Kidney (tissue), 14 donors: Measurements from ENCODE around the gene GFOD1. TPM values are rescaled to one million over a fixed set of nuclear protein-coding genes. Genes with fewer than 3 reads are reported as not detected.

Experiments
- DNase-seq, 5 donors: peaks; one replicate each; pipeline ENCODE4 v3.0.0-alpha.2; 2013 to 2020
- FAIRE-seq: peaks from 2 replicates; lab custom pipeline; 2012; peaks lifted over from hg19 to GRCh38; lab: Jason Lieb, UNC
- H3K27ac ChIP-seq, 2 donors: one replicate each; pipeline ENCODE4 v1.7.0; 2013; ENCODE audit warnings: low read depth in 2 of 2, low read length in 2 of 2, inconsistent platforms in 1 of 2
- H3K27me3 ChIP-seq: one replicate; pipeline ENCODE4 v1.7.1; 2013; ENCODE audit warnings: low read length, inconsistent platforms; ENCODE audit not compliant: control insufficient read depth, insufficient read depth
- H3K36me3 ChIP-seq, 3 donors: one replicate each; pipeline versions ENCODE4 v1.7.0 to v1.7.1; 2013; ENCODE audit warnings: low read length in 3 of 3, control low read depth in 1 of 3, inconsistent platforms in 1 of 3; ENCODE audit not compliant: insufficient read depth in 3 of 3, control insufficient read depth in 2 of 3
- H3K4me1 ChIP-seq, 3 donors: one replicate each; pipeline versions ENCODE4 v1.7.0 to v1.7.1; 2013; ENCODE audit warnings: low read length in 3 of 3, inconsistent platforms in 1 of 3, low read depth in 1 of 3; ENCODE audit not compliant: control insufficient read depth in 2 of 3, insufficient read depth in 2 of 3
- H3K4me3 ChIP-seq, 3 donors: one replicate each; pipeline versions ENCODE4 v1.7.0 to v1.8.1; 2013; ENCODE audit warnings: low read length in 3 of 3, control low read depth in 1 of 3, inconsistent platforms in 1 of 3
- H3K9ac ChIP-seq, 3 donors: one replicate each; pipeline versions ENCODE4 v1.7.0 to v1.7.1; 2013; ENCODE audit warnings: low read length in 3 of 3, control low read depth in 1 of 3, inconsistent platforms in 1 of 3
- H3K9me3 ChIP-seq, 3 donors: one replicate each; pipeline versions ENCODE4 v1.7.0 to v1.7.1; 2013; ENCODE audit warnings: low read length in 3 of 3, control low read depth in 1 of 3, inconsistent platforms in 1 of 3; ENCODE audit not compliant: control insufficient read depth in 2 of 3, insufficient read depth in 1 of 3
- intact Hi-C: fragments of 100-400 bp; cut with DNase I; formaldehyde crosslinking; loops from one replicate; pipeline ENCODE4 v1.11.1; 2022
- polyA plus RNA-seq: library from polyadenylated mRNA; stranded (reverse); fragments of 350-450 nt; fragmentation: Illumina TruSeq; extraction: RNeasy Lipid Tissue Mini Kit (QIAGEN cat#74804); gene quantifications from one replicate; pipeline ENCODE4 v1.2.3, GENCODE V29; 2014; ENCODE audit warnings: low read depth, low replicate concordance; ENCODE audit not compliant: insufficient read depth
- total RNA-seq: library from RNA; stranded (reverse); fragmentation: NEBNext Ultra II Directional; extraction: Animal tissue kit (Norgen Biotek cat#: 25700); gene quantifications from one replicate; pipeline ENCODE4 v1.2.1, GENCODE V29; 2021
- TF ChIP-seq, protein P1 (sequence below): IDR thresholded peaks from 3 replicates; pipeline ENCODE4 v1.5.1; 2012; ENCODE audit warnings: mild to moderate bottlenecking, moderate library complexity, borderline replicate concordance; ENCODE audit not compliant: insufficient read depth; ENCODE audit errors: extremely low read depth
- donor health status: control.
- donor health status: control.
- donor health status: control.
- donor health status: control.
- donor health status: control.
- donor health status: DM: yes; HTN: yes; CAD: no.
- donor health status: Normal renal cell carcinoma (clear cell type).

Gene GFOD1
- total and polyA plus RNA-seq, 2 donors from 2014 or later: 2.1 to 14.6 TPM

GRCh38 chr6:13367396-13367795 is 120.0 kb downstream of the GFOD1 start:
- TF ChIP-seq, protein P1, sequence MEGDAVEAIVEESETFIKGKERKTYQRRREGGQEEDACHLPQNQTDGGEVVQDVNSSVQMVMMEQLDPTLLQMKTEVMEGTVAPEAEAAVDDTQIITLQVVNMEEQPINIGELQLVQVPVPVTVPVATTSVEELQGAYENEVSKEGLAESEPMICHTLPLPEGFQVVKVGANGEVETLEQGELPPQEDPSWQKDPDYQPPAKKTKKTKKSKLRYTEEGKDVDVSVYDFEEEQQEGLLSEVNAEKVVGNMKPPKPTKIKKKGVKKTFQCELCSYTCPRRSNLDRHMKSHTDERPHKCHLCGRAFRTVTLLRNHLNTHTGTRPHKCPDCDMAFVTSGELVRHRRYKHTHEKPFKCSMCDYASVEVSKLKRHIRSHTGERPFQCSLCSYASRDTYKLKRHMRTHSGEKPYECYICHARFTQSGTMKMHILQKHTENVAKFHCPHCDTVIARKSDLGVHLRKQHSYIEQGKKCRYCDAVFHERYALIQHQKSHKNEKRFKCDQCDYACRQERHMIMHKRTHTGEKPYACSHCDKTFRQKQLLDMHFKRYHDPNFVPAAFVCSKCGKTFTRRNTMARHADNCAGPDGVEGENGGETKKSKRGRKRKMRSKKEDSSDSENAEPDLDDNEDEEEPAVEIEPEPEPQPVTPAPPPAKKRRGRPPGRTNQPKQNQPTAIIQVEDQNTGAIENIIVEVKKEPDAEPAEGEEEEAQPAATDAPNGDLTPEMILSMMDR: no peak
- DNase-seq (peak in 2 of 5 donors; percentile 61), FAIRE-seq (no peak)
- intact Hi-C loops: no loop called here
- Histone ChIP-seq H3K4me1 (no peaks in the 10 kb centered on the region), H3K9ac (no peak overlapping the region), H3K27ac (no peak overlapping the region), H3K36me3 (no peaks in the 10 kb centered on the region), H3K27me3 (no peaks in the 10 kb centered on the region), H3K9me3 (no peaks in the 10 kb centered on the region), H3K4me3 (no peak overlapping the region)

GRCh38 chr6:13365320-13365719 is 122.1 kb downstream of the GFOD1 start:
- Histone ChIP-seq H3K4me3 (no peak overlapping the region), H3K9me3 (no peaks in the 10 kb centered on the region), H3K27ac (no peak overlapping the region), H3K4me1 (no peaks in the 10 kb centered on the region), H3K36me3 (no peaks in the 10 kb centered on the region), H3K9ac (no peak overlapping the region), H3K27me3 (no peaks in the 10 kb centered on the region)
- TF ChIP-seq, protein P1: no peak
- DNase-seq (no peak), FAIRE-seq (no peak)
- intact Hi-C loops: no loop called here

DNA sequence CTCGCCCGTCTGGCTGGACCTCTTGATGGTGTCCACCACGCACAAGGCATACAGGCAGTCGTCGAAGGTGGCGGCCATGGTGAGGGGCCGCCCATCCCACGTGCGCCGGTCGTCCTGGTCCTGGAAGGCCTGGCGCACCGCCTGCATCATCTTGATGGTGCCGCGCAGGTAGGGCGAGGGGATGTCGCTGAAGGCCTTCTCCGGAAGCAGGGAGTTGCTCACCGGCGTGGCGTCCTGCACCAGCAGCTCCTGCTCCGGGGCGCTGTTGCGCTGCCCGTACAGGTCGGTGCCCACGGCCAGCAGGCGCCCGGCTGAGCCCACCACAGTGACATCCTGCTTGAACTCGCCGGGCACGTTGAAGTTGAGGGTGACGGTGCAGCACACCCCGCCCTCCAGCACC is 122.6 kb downstream of the GFOD1 start:
- Histone ChIP-seq H3K27me3 (no peaks in the 10 kb centered on the region), H3K27ac (no peak overlapping the region), H3K9me3 (no peaks in the 10 kb centered on the region), H3K4me3 (no peak overlapping the region), H3K4me1 (no peaks in the 10 kb centered on the region), H3K36me3 (no peaks in the 10 kb centered on the region), H3K9ac (no peak overlapping the region)
- FAIRE-seq: no peak
- peak in 1 of 5 donors; percentile 74 for DNase-seq
- intact Hi-C loops: no loop called here
- TF ChIP-seq, protein P1: no peak

DNA sequence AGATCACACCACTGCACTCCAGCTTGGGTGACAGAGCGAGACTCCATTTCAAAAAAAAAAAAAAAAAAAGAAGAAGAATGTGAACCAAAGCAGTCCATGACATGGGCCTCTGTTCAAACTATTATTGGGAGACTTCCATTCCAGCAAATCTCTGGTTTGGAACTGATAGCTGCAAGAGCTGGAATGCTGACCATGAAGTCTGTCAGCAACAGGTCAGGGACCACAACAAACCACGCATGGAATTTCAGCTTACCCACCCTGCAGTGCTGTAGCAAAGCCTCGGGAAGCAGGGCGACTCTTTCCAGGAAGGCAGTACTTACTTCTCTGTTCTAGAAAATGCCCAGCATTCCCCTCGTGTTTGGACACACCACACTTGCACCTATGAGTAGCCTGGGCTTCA is 125.0 kb downstream of the GFOD1 start:
- Histone ChIP-seq H3K36me3 (no peaks in the 10 kb centered on the region), H3K27me3 (no peaks in the 10 kb centered on the region), H3K27ac (no peak overlapping the region), H3K9ac (no peak overlapping the region), H3K9me3 (no peaks in the 10 kb centered on the region), H3K4me1 (no peaks in the 10 kb centered on the region), H3K4me3 (no peak overlapping the region)
- intact Hi-C loops: no loop called here
- DNase-seq: peak in 3 of 5 donors; percentile 29 to 70 (median 46)
- TF ChIP-seq, protein P1: no peak
- FAIRE-seq: no peak
